NCI-H128 (cell line): ENCODE results near the gene CEP128.

Experiments
- DNase-seq: peaks from one replicate; lab custom pipeline; 2025; ENCODE audit not compliant: unreplicated experiment; lab: John Stamatoyannopoulos, UW

The CEP128 gene

GRCh38 chr14:80941241-80942185, at the start of gene CEP128:
CEP128 (minus strand) TSS chr14:80941738.
- peak; percentile 94 for DNase-seq

DNA sequence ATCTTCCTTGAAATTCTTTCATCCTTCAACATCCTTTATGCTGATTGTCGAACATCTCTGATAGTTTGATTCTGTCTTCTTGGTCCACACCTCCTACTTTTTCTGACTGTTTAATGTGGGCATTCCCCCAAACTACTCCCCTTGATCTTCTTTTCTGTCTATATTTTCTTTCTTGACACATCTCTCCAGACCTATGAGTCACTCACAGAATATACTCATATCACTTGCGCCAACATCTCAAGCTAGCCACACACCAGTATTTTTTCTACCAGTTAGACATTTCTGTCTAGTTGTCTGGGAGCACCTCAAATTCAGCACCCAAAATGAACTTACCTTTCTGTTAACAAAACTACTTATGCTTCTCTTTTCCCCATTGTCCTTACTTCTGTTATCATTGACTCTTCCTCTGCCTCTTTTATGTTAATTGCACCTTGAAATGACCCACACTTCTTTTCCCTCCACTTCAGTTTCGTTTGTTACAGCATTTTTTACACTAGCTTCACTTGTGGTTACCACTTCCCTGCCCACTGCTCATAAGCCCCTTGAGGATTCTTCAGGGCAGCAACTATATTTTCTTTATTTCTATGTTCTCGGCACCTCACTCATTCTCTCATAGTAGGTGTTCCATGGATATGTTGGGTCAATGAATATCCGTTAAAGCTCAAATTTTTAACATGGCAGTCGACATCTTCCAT, 47.3 kb upstream of the CEP128 start:
- DNase-seq, result no peak

GRCh38 chr14:80988192-80988591, 46.7 kb upstream of the CEP128 start:
- DNase-seq, result no peak

- peak; percentile 75 for DNase-seq
These were observed 45.9 kb upstream of the CEP128 start for GRCh38 chr14:80987235-80988032.

DNA sequence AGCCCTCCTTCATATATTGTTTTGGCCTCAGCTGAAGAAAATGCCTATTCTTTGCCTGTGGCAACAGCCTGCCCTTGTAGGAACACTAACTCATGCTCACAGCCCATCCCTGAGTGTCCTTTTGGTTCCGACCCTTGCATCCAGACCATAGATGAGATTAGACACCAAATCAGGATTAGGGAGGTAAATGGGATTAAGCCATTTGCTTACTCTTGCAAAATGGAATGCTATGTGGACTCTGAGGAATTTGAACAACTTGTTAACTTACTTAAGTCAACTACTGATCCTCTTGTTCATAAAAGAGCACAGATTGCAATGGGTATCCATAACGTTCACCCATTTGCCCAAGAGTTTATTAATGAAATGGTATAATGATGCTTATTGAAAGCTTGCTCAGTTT, 41.2 kb upstream of the CEP128 start:
- no peak for DNase-seq

DNA sequence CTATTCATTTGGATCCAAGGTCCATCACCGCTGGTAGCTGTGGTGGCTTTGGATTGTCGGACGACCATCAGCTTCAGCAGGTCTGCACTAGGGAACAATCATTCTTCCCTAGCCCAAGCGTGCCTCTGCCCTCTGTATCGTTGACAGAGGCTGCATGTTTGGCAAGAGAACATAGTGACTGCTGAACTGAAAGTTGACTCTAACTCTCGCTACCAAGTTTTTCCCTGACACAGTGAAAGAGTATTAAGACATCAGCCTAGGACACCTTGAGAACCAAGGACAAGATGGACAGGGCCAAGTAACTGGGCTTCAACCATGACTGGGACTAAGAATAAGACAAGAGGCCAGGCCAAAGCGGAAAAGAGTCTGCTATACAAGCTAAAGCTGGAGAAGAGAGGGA, 40.1 kb upstream of the CEP128 start:
- no peak for DNase-seq

GRCh38 chr14:80981156-80981555, 39.6 kb upstream of the CEP128 start:
- no peak for DNase-seq

- DNase-seq, result no peak
These were observed 38.4 kb upstream of the CEP128 start for GRCh38 chr14:80979951-80980350.

GRCh38 chr14:80978403-80978802, 36.9 kb upstream of the CEP128 start:
- DNase-seq, result no peak

- DNase-seq, result no peak
These were observed 35.7 kb upstream of the CEP128 start for GRCh38 chr14:80977221-80977620.

DNA sequence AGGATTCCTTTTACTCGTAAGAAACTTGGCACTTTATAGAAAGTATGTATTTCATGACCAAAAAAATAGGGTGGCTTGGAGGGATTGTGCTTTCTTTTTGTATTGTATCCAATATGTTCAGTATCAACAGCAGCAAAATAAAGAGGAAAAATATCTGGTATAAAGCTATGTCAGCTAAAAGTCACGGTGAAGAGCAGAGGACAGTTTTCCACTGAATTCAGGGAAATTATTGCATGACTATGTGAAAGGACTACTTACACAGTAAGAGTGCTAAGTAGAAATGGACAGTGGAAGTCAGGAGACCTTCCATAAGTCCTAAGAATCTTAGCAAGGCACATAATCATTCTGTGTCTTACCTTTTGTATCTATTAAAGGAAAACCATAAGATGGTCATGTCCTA, 33.1 kb upstream of the CEP128 start:
- DNase-seq, result no peak

DNA sequence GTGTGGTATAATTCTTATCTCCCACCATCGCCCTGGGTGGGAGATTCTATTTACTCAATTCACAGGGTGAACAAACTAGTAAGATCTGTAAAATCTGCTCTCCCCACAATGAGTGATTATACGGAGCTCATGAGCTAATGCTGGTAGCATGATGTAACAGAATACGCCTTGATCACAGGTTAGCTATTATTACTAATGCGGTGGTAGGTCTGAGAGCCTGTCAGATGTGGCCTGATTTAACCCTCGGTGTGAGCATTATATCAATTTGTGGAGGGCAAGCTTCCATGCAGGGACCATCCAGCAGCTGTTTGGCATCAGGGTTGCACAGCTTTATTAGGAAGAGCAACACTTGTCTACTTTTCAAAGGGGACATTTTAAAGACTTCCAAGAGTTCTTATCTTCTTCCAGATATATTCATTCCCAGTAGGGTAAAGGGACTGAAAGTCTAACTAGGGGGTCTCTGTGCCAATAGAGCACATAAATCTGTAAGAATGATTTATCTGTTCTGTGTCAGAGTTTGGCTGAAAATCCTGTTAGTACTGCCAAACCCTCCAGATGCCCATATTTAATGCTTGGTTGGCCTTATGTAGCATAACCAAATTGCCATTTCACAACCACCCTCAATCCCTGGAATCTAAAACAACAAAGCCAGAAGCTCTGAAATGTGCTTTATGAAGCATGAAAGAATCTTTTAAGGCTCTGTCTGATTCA, 32.5 kb upstream of the CEP128 start:
- no peak for DNase-seq

- DNase-seq, result no peak
These were observed 23.5 kb upstream of the CEP128 start for GRCh38 chr14:80965037-80965436.

DNA sequence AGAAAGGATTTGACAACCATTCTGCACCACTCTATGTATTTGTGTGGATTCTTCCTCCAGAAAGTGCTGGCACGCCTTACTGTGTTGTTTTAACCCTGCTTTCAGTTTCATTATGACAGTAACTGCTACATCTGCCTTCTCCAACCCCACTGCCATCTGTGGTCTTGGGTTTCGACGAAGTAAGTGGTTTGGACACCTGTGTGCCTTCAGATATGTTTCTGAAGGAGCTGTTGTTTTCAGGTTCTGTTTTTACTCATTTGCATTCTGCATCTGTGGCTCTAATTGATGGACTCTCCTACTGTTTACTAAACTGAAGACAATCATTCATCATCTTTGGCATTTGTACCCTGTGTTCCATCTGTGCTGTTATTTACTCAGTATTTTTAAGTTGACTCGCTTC, 18.0 kb upstream of the CEP128 start:
- no peak for DNase-seq

DNA sequence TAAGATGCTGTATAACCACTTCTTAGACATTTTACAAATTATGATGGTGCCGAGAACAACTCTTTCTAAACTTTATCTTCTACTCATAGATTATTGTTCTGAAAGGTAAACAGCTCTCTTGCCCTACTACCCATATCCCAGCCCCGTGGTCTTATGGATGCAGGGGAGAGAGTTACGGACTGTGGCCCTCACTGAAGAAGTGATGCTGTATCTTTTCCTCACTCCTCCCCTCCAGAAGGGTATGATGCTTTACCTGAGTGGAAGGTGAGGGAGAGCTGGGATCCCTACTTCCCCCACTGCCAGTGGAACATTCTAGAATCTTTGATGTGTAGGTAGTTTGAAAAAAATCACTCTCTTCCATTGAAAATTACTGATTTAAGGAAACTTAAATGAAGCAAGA, 17.4 kb upstream of the CEP128 start:
- DNase-seq, result no peak

DNA sequence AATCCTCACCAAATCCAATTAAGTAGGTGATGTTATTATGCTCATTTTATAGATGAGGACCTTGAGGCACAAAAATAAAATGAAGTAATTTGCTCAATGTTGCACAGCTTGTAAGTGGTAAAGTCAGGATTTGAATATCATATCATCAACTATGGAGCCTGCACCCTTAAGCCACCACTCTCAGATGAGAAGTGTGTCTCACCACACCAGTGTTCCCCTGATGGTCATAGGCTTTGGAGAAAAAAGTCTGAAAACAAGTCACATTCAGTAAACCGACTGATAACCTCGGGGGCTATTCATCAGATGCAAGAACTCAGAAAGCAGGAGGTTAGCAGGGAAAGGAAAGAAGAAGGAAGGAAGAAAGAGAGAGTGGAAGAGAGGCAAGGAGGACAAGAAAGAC, 16.7 kb upstream of the CEP128 start:
- DNase-seq, result no peak

GRCh38 chr14:80957613-80958012, 16.1 kb upstream of the CEP128 start:
- DNase-seq, result no peak

DNA sequence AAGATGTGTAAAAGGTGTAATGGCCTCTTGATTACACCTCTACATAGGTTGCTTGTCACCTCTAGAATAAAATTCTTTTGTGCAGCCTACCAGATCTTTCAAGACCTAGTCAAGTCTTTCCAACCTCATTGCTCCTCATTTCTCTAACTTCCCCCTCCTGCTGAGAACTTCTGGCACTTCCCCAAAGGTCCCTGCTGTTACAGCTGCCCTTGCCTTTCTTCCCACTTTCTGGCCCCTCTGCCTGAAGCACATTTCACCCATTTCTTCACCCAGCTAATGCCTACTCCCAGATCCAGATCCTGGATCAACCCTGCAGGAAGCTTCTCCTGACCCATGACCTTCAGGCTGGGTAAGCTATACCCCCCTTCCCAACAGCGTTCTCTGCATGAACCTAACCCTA, 15.4 kb upstream of the CEP128 start:
- DNase-seq, result no peak

DNA sequence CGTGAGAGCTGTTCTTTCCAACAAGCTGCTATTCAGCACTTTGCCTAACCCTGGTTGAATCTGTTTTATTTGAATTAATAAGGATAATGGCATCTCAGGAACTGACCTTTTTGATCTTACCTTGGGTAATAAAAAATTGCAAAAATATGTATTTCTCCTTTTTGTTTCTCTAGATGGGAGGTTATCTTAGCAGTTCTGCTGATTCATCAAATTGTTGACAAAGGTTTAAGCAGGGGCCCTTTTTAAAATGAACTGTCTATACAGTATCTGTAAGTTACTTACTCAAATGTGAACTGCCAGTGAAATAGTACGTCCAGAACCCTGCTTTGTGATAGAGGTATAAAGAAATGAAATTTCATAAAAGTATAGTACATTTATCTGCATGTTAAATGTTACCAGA, 14.6 kb upstream of the CEP128 start:
- no peak for DNase-seq

- DNase-seq, result no peak
These were observed 13.9 kb upstream of the CEP128 start, which contains the start of gene TSHR for GRCh38 chr14:80955416-80955941. TSHR (plus strand) TSS chr14:80955621; CDS start chr14:80955681, 60 bp downstream.
